CD14-positive monocyte (primary cell): Measurements from ENCODE around the gene RPL28. TPM values are rescaled to one million over a fixed set of nuclear protein-coding genes. Genes with fewer than 3 reads are reported as not detected.

Experiments
- DNase-seq, 3 donors: peaks; one replicate each; pipeline ENCODE4 v3.0.0-alpha.2; 2011 to 2022
- H2AFZ ChIP-seq: 2 replicates; pipeline ENCODE4 v1.6.0; 2012; ENCODE audit warnings: mild to moderate bottlenecking, low read depth, low read length, inconsistent platforms; ENCODE audit not compliant: insufficient read depth, poor library complexity, severe bottlenecking
- H3K27ac ChIP-seq, 2 donors: 1 replicate in 1 of 2; 2 replicates in 1 of 2; pipeline ENCODE4 v1.5.1; 2012 to 2013; ENCODE audit warnings: low read length in 2 of 2, control low read depth in 1 of 2, inconsistent platforms in 1 of 2, low read depth in 1 of 2, mild to moderate bottlenecking in 1 of 2
- H3K27me3 ChIP-seq, 2 donors: one replicate each; pipeline versions ENCODE4 v1.6.0 to v1.6.1; 2011 to 2013; ENCODE audit warnings: low read length in 2 of 2; ENCODE audit not compliant: control insufficient read depth in 2 of 2, insufficient read depth in 2 of 2
- H3K36me3 ChIP-seq, 2 donors: replicated peaks in 1 of 2; 1 replicate in 1 of 2; 2 replicates in 1 of 2; pipeline versions ENCODE4 v1.5.1 to v1.6.1; 2012 to 2013; ENCODE audit warnings: low read length in 2 of 2, control low read depth in 1 of 2, inconsistent platforms in 1 of 2, mild to moderate bottlenecking in 1 of 2; ENCODE audit not compliant: insufficient read depth in 2 of 2, control insufficient read depth in 1 of 2
- H3K4me1 ChIP-seq, 2 donors: 1 replicate in 1 of 2; 2 replicates in 1 of 2; pipeline versions ENCODE4 v1.5.1 to v1.6.1; 2012 to 2013; ENCODE audit warnings: low read length in 2 of 2, control low read depth in 1 of 2, inconsistent platforms in 1 of 2, mild to moderate bottlenecking in 1 of 2, moderate library complexity in 1 of 2; ENCODE audit not compliant: insufficient read depth in 2 of 2, control insufficient read depth in 1 of 2
- H3K4me2 ChIP-seq: replicated peaks from 2 replicates; pipeline ENCODE3; 2012; ENCODE audit warnings: low read length, moderate library complexity, mild to moderate bottlenecking; ENCODE audit not compliant: poor library complexity, severe bottlenecking; ENCODE audit errors: extremely low read depth
- H3K4me3 ChIP-seq, 3 experiments: fragments of 200-600 bp in 1 of 3; sonication (generic) in 1 of 3; replicated peaks in 1 of 3; 1 replicate in 2 of 3; 2 replicates in 1 of 3; pipeline ENCODE4 v1.5.1; 2011 to 2013; ENCODE audit warnings: low read length in 3 of 3, mild to moderate bottlenecking in 3 of 3, control low read depth in 2 of 3, low read depth in 2 of 3, inconsistent platforms in 1 of 3, moderate library complexity in 1 of 3
- H3K79me2 ChIP-seq: 2 replicates; pipeline ENCODE4 v1.6.0; 2012; ENCODE audit warnings: mild to moderate bottlenecking, control low read depth, inconsistent platforms, low read length, moderate library complexity; ENCODE audit not compliant: insufficient read depth
- H3K9ac ChIP-seq: 2 replicates; pipeline ENCODE4 v1.6.0; 2017; ENCODE audit warnings: low read length, mild to moderate bottlenecking; ENCODE audit not compliant: insufficient read depth, poor library complexity, severe bottlenecking
- H3K9me3 ChIP-seq, 2 donors: replicated peaks in 1 of 2; 1 replicate in 1 of 2; 2 replicates in 1 of 2; pipeline versions ENCODE4 v1.5.1 to v1.6.1; 2012 to 2013; ENCODE audit warnings: low read length in 2 of 2, control low read depth in 1 of 2; ENCODE audit not compliant: control insufficient read depth in 1 of 2, insufficient read depth in 1 of 2
- H4K20me1 ChIP-seq: 2 replicates; pipeline ENCODE4 v1.6.0; 2012; ENCODE audit warnings: mild to moderate bottlenecking, low read length, control low read depth, moderate library complexity; ENCODE audit not compliant: insufficient read depth
- H3K27ac Mint-ChIP-seq, 7 donors: one replicate each; pipeline ENCODE4 v1.8.0; 2020; ENCODE audit warnings: mild to moderate bottlenecking in 7 of 7, mixed read lengths in 7 of 7, moderate library complexity in 6 of 7, inconsistent platforms in 2 of 7
- H3K27me3 Mint-ChIP-seq, 3 donors: one replicate each; pipeline ENCODE4 v1.8.0; 2021 to 2022; ENCODE audit warnings: low read depth in 3 of 3, mild to moderate bottlenecking in 3 of 3, mixed read lengths in 3 of 3, moderate library complexity in 3 of 3, inconsistent platforms in 1 of 3
- H3K36me3 Mint-ChIP-seq, 2 donors: one replicate each; pipeline ENCODE4 v1.8.0; 2020; ENCODE audit warnings: mixed read lengths in 2 of 2, inconsistent platforms in 1 of 2, mild to moderate bottlenecking in 1 of 2
- H3K4me1 Mint-ChIP-seq: one replicate; pipeline ENCODE4 v1.8.0; 2020; ENCODE audit warnings: mild to moderate bottlenecking, mixed read lengths
- H3K4me3 Mint-ChIP-seq, 2 donors: one replicate each; pipeline ENCODE4 v1.8.0; 2020; ENCODE audit warnings: mild to moderate bottlenecking in 2 of 2, mixed read lengths in 2 of 2, moderate library complexity in 1 of 2
- H3K9me3 Mint-ChIP-seq, 7 donors: one replicate each; pipeline ENCODE4 v1.8.0; 2020 to 2022; ENCODE audit warnings: mixed read lengths in 7 of 7, mild to moderate bottlenecking in 6 of 7, moderate library complexity in 6 of 7, inconsistent platforms in 2 of 7
- CTCF ChIP-seq: fragments of 200-600 bp; IDR thresholded peaks from one replicate; pipeline ENCODE4 v1.8.0; 2022; ENCODE audit warnings: antibody characterized with exemption, mild to moderate bottlenecking
- WGBS: methylation state at CpG from one replicate; pipeline ENCODE4 v1.1.5; 2013; ENCODE audit warnings: missing lambda C conversion rate; ENCODE audit not compliant: insufficient coverage; 5-methylcytosine and 5-hydroxymethylcytosine counted together
- intact Hi-C, 2 donors: fragments of 100-400 bp; cut with micrococcal nuclease; formaldehyde crosslinking; loops; one replicate each; pipeline versions ENCODE4 v1.15.0 to v1.15.1; 2023
- polyA plus RNA-seq, 3 donors: library from polyadenylated mRNA; depleted of rRNA in 1 of 3; unstranded in 2 of 3; stranded (reverse) in 1 of 3; fragments of 300-500 nt in 2 of 3; fragments of >200 nt in 1 of 3; fragmentation: Illumina TruSeq in 2 of 3; gene quantifications; 1 replicate in 2 of 3; 2 replicates in 1 of 3; pipeline ENCODE4 v1.2.3, GENCODE V29; 2012 to 2021

The RPL28 gene
- polyA plus RNA-seq, 3 donors: 199 to 3,862 (median 208) TPM

DNA sequence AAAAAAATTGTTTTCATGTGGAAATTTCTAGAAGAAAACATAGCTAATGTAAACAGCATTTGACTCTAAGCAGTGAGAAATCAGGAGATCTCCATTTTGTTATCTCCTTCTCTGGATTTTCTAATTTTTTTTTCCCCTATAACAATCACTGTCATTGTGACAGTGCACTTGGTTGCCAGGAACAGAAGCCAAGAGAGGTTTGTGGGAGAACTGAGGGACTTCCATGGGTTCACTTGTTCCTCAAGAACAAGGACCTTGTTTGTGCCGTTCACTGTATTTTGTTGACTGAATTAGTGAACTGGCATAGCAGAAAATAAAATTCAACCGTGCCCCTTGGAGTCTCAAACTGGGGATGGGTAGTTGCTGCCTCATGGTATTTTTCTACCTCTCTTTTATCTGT, 40.3 kb downstream of the RPL28 start:
- H3K4me1 ChIP-seq: no peaks in the 10 kb centered on the region
- 80% methylated on average over 1 of the region's 2 CpGs for WGBS
- H3K27me3 ChIP-seq: no peaks in the 10 kb centered on the region
- no peaks in the 10 kb centered on the region for H3K36me3 ChIP-seq
- Mint-ChIP-seq H3K4me3 (no peak overlapping the region), H3K36me3 (no peaks in the 10 kb centered on the region), H3K27ac (no peak overlapping the region), H3K9me3 (peaks cover 0 to 12% (median 6%) of the 10 kb centered on the region in 7 donors), H3K27me3 (peaks cover 10 to 31% (median 14%) of the 10 kb centered on the region in 3 donors), H3K4me1 (no peaks in the 10 kb centered on the region)
- DNase-seq: no peak
- no peak overlapping the region for H3K4me2 ChIP-seq
- intact Hi-C loops: loop anchor here in 1 of 2 donors (10.0 kb wide), 1 partner anchor 281 kb away; the partner anchor contains the start of gene TNNT1
- no peaks in the 10 kb centered on the region for H4K20me1 ChIP-seq
- no peak for TF ChIP-seq CTCF
- no peaks in the 10 kb centered on the region for H3K79me2 ChIP-seq
- no peak overlapping the region for H2AFZ ChIP-seq
- H3K9ac ChIP-seq: no peak overlapping the region
- H3K9me3 ChIP-seq: peaks cover 0 to 11% of the 10 kb centered on the region in 2 donors
- no peak overlapping the region for H3K4me3 ChIP-seq
- H3K27ac ChIP-seq: no peak overlapping the region

DNA sequence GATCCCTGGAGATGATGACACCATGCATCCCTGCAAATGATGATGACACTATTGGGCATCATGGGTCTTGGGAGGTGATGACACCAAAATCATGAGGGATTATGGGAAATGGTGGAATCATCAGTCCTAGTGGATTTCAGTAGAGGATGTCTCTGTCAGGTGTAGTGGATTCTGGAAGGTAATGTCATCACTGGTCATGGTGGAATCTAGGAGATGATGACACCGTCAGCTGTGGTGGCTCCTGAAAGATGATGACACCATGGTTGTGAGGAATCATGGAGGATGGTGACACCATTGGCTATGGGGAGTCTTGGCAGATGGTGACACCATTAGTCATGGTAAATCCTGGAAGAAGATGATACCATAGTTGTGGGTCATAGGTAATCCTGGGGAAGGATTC, 45.5 kb downstream of the RPL28 start:
- intact Hi-C loops: no loop called here
- Histone ChIP-seq H3K4me1 (no peaks in the 10 kb centered on the region), H4K20me1 (no peaks in the 10 kb centered on the region), H3K79me2 (no peaks in the 10 kb centered on the region), H2AFZ (no peak overlapping the region), H3K9me3 (peaks cover 0 to 13% of the 10 kb centered on the region in 2 donors), H3K4me3 (no peak overlapping the region), H3K27ac (no peak overlapping the region), H3K36me3 (no peaks in the 10 kb centered on the region), H3K9ac (no peak overlapping the region), H3K4me2 (no peak overlapping the region), H3K27me3 (peaks cover 5 to 21% of the 10 kb centered on the region in 2 donors)
- TF ChIP-seq CTCF: no peak
- Mint-ChIP-seq H3K36me3 (no peaks in the 10 kb centered on the region), H3K4me1 (no peaks in the 10 kb centered on the region), H3K27me3 (peaks cover 16 to 33% (median 26%) of the 10 kb centered on the region in 3 donors), H3K4me3 (peak overlapping the region in 1 of 2 donors; percentile 16), H3K27ac (no peak overlapping the region), H3K9me3 (peaks cover 0 to 16% (median 9%) of the 10 kb centered on the region in 7 donors)
- WGBS: 100% methylated on average over 1 of the region's 1 CpG
- no peak for DNase-seq
